HCT116 (cell line): ENCODE data around the gene USP53. TPM values are rescaled to one million over a fixed set of nuclear protein-coding genes. Genes with fewer than 3 reads are reported as not detected.

Experiments used
- ATAC-seq: fragments of 200-7000 bp; cut with Tn5 transposase; 2 replicates; pipeline ENCODE4 v1.9.1; 2020; ENCODE audit warnings: mild to moderate bottlenecking, moderate library complexity
- BruUV-seq: library from RNA; stranded (reverse); fragments of 400-500 nt; replicated peaks from 2 replicates; lab custom pipeline; 2021; lab: Mats Ljungman, UMichigan
- CTCF ChIA-PET: fragments of 300-600 bp; sonication (Branson Sonifier 250); formaldehyde crosslinking; loops from one replicate; lab custom pipeline; 2021; ENCODE audit warnings: antibody characterized with exemption; lab: Charles Lee
- POLR2A ChIA-PET: fragments of 300-600, 350-600 bp; sonication (Branson Sonifier 250); formaldehyde crosslinking; loops from one replicate; lab custom pipeline; 2021; ENCODE audit warnings: antibody characterized with exemption; lab: Charles Lee
- RAD21 ChIA-PET, 2 experiments: fragments of 300-600 bp; sonication (Branson Sonifier 250); formaldehyde crosslinking; loops; one replicate each; lab custom pipeline; 2023; ENCODE audit warnings: low total read pairs in 2 of 2; ENCODE audit not compliant: uncharacterized antibody in 2 of 2, unreplicated experiment in 2 of 2, low non-redundant PET in 1 of 2; lab: Charles Lee
- DNase-seq: peaks from one replicate; pipeline ENCODE4 v3.0.0-alpha.2; 2010; ENCODE audit warnings: low read depth, low spot score
- H2AFZ ChIP-seq: fragments of 200-600 bp; shearing (Covaris generic), sonication (generic); 2 replicates; pipeline ENCODE4 v1.6.1; 2017; ENCODE audit warnings: low read depth, mixed run types, mixed read lengths, antibody characterized with exemption, low read length; ENCODE audit not compliant: poor library complexity, severe bottlenecking
- H3K27ac ChIP-seq: 2 replicates; pipeline ENCODE4 v1.5.1; 2012; ENCODE audit warnings: low read depth, low read length
- H3K27me3 ChIP-seq: fragments of 200-600 bp; sonication (generic); 2 replicates; pipeline ENCODE4 v1.6.1; 2016; ENCODE audit warnings: mixed run types, low read length, mixed read lengths; ENCODE audit not compliant: insufficient read depth
- H3K36me3 ChIP-seq, 2 experiments: fragments of 200-500 bp in 1 of 2; fragments of 200-600 bp in 1 of 2; sonication (Bioruptor generic) in 1 of 2; sonication (generic) in 1 of 2; 2 replicates each; pipeline versions ENCODE4 v1.5.1 to v1.6.1; 2014 to 2016; ENCODE audit warnings: low read length in 2 of 2, inconsistent platforms in 1 of 2, mixed read lengths in 1 of 2, mixed run types in 1 of 2; ENCODE audit not compliant: insufficient read depth in 2 of 2, control insufficient read depth in 1 of 2
- H3K4me1 ChIP-seq, 2 experiments: fragments of 200-600 bp in 1 of 2; sonication (generic) in 1 of 2; 2 replicates each; pipeline versions ENCODE4 v1.5.1 to v1.6.1; 2012 to 2017; ENCODE audit warnings: low read length in 2 of 2, inconsistent platforms in 1 of 2, mild to moderate bottlenecking in 1 of 2, mixed read lengths in 1 of 2, mixed run types in 1 of 2, moderate library complexity in 1 of 2; ENCODE audit not compliant: insufficient read depth in 2 of 2, control insufficient read depth in 1 of 2
- H3K4me2 ChIP-seq: fragments of 200-600 bp; sonication (generic); 2 replicates; pipeline ENCODE4 v1.6.1; 2017; ENCODE audit warnings: mixed run types, low read length, mixed read lengths
- H3K4me3 ChIP-seq, 2 experiments: fragments of 200-600 bp in 1 of 2; sonication (generic) in 1 of 2; replicated peaks in 1 of 2; 2 replicates each; pipeline ENCODE4 v1.5.1; 2011 to 2016; ENCODE audit warnings: low read length in 2 of 2, control low read depth in 1 of 2, low read depth in 1 of 2, mild to moderate bottlenecking in 1 of 2, mixed read lengths in 1 of 2, mixed run types in 1 of 2
- H3K79me2 ChIP-seq: fragments of 200-600 bp; sonication (generic); 2 replicates; pipeline ENCODE4 v1.6.1; 2017; ENCODE audit warnings: mild to moderate bottlenecking, mixed run types, low read length, moderate library complexity, mixed read lengths; ENCODE audit not compliant: insufficient read depth
- H3K9ac ChIP-seq: fragments of 200-600 bp; sonication (generic); 2 replicates; pipeline ENCODE4 v1.6.1; 2016; ENCODE audit warnings: low read length, mixed read lengths
- H3K9me2 ChIP-seq: fragments of 200-600 bp; sonication (generic), shearing (Covaris generic); 2 replicates; pipeline ENCODE4 v1.6.1; 2017; ENCODE audit warnings: mixed run types, mild to moderate bottlenecking, moderate library complexity; ENCODE audit not compliant: insufficient read depth
- H3K9me3 ChIP-seq, 2 experiments: fragments of 200-500 bp in 1 of 2; fragments of 200-600 bp in 1 of 2; sonication (Bioruptor generic) in 1 of 2; sonication (generic) in 1 of 2; 2 replicates each; pipeline ENCODE4 v1.6.1; 2014 to 2017; ENCODE audit warnings: low read length in 2 of 2, mixed read lengths in 2 of 2, inconsistent platforms in 1 of 2, low read depth in 1 of 2, mild to moderate bottlenecking in 1 of 2, mixed run types in 1 of 2, moderate library complexity in 1 of 2; ENCODE audit not compliant: control insufficient read depth in 1 of 2, insufficient read depth in 1 of 2
- H4K20me1 ChIP-seq: fragments of 200-600 bp; sonication (generic), shearing (Covaris generic); 2 replicates; pipeline ENCODE4 v1.6.1; 2017; ENCODE audit warnings: mixed run types, mild to moderate bottlenecking, moderate library complexity; ENCODE audit not compliant: insufficient read depth
- CBX3 ChIP-seq: IDR thresholded peaks from 2 replicates; pipeline ENCODE4 v1.6.1; 2012; ENCODE audit warnings: low read depth
- CEBPB ChIP-seq: IDR thresholded peaks from 2 replicates; pipeline ENCODE4 v1.6.1; 2012; ENCODE audit warnings: low read depth
- ELF1 ChIP-seq: IDR thresholded peaks from 2 replicates; pipeline ENCODE4 v1.6.1; 2012; ENCODE audit warnings: low read depth, borderline replicate concordance
- EZH2 ChIP-seq: fragments of 200-600 bp; sonication (generic); IDR thresholded peaks from 2 replicates; pipeline ENCODE4 v1.6.1; 2017; ENCODE audit warnings: antibody characterized with exemption, mixed run types
- JUND ChIP-seq: IDR thresholded peaks from 2 replicates; pipeline ENCODE4 v1.6.1; 2012
- POLR2AphosphoS5 ChIP-seq: IDR thresholded peaks from 2 replicates; pipeline ENCODE4 v1.6.1; 2011; ENCODE audit warnings: mild to moderate bottlenecking, low read depth, low read length, moderate library complexity
- RAD21 ChIP-seq: IDR thresholded peaks from 2 replicates; pipeline ENCODE4 v1.6.1; 2012; ENCODE audit warnings: low read depth, mild to moderate bottlenecking
- SP1 ChIP-seq: IDR thresholded peaks from 2 replicates; pipeline ENCODE4 v1.6.1; 2012; ENCODE audit warnings: low read depth
- TCF7L2 ChIP-seq: IDR thresholded peaks from 2 replicates; pipeline ENCODE4 v1.7.0; 2011; ENCODE audit warnings: borderline replicate concordance, inconsistent platforms; ENCODE audit not compliant: insufficient read depth, insufficient read length; ENCODE audit errors: extremely low read depth
- ZFX ChIP-seq: fragments of 450-650 bp; IDR thresholded peaks from 2 replicates; pipeline ENCODE4 v1.6.1; 2017
- ZNF274 ChIP-seq: fragments of 200-500 bp; sonication (Bioruptor generic); IDR thresholded peaks from 2 replicates; pipeline ENCODE4 v1.6.1; 2014; ENCODE audit warnings: mild to moderate bottlenecking, low read depth, low read length, inconsistent platforms
- intact Hi-C: fragments of 100-400 bp; cut with micrococcal nuclease; formaldehyde crosslinking; loops from 2 replicates; pipeline ENCODE4 v1.10.0; 2022
- total RNA-seq: library from RNA; stranded (reverse); gene quantifications from one replicate; pipeline ENCODE4 v1.2.1, GENCODE V29; 2021; ENCODE audit not compliant: unreplicated experiment
- TF ChIP-seq, protein P1 (sequence below): IDR thresholded peaks from 2 replicates; pipeline ENCODE4 v1.6.1; 2011; ENCODE audit warnings: mild to moderate bottlenecking, low read length, moderate library complexity; ENCODE audit not compliant: insufficient replicate concordance; ENCODE audit errors: extremely low read depth
- TF ChIP-seq, protein P2 (sequence below): IDR thresholded peaks from 2 replicates; pipeline ENCODE4 v1.6.1; 2012
- TF ChIP-seq, protein P3 (sequence below): IDR thresholded peaks from 2 replicates; pipeline ENCODE4 v1.6.1; 2012; ENCODE audit warnings: low read depth

Gene USP53
- total RNA-seq, 1 experiment from 2014 or later: 22.0 TPM

DNA sequence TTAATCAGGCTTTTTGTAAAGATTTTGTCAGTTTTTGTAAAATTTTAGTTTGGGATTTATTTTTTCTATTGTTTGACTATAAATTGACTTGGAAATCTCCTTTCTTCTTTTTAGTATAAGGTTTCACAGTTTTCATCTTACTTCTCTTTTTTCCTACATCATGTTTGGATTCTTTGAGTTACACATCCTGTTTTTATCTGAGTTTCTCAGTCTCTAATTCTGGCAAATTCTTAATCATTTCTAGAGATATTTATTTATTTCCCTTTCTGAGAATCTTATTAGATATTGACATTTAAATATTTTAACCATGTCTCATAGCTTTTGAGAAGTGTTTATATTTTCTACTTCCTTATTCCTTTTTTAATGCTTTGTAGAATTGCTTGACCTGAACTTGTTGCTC is 20.7 kb downstream of the USP53 start:
- Histone ChIP-seq H3K27ac (no peak overlapping the region), H3K9me2 (no peaks in the 10 kb centered on the region), H3K9ac (no peak overlapping the region), H3K27me3 (no peaks in the 10 kb centered on the region), H3K79me2 (peaks cover 62% of the 10 kb centered on the region), H3K9me3 (no peaks in the 10 kb centered on the region)
- ChIA-PET RAD21 (no interaction called here), POLR2A (interaction anchor here (0.8 kb wide), 1 partner anchor 20 kb away, joined by 3 read pairs; no protein-coding TSS in a partner anchor), CTCF (no interaction called here)
- intact Hi-C loops: no loop called here
- ATAC-seq: no peak
- TF ChIP-seq POLR2AphosphoS5: no peak
- TF ChIP-seq TCF7L2: no peak
- TF ChIP-seq, protein P1, sequence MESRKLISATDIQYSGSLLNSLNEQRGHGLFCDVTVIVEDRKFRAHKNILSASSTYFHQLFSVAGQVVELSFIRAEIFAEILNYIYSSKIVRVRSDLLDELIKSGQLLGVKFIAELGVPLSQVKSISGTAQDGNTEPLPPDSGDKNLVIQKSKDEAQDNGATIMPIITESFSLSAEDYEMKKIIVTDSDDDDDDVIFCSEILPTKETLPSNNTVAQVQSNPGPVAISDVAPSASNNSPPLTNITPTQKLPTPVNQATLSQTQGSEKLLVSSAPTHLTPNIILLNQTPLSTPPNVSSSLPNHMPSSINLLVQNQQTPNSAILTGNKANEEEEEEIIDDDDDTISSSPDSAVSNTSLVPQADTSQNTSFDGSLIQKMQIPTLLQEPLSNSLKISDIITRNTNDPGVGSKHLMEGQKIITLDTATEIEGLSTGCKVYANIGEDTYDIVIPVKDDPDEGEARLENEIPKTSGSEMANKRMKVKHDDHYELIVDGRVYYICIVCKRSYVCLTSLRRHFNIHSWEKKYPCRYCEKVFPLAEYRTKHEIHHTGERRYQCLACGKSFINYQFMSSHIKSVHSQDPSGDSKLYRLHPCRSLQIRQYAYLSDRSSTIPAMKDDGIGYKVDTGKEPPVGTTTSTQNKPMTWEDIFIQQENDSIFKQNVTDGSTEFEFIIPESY: no peak
- no peak for TF ChIP-seq ELF1
- TF ChIP-seq CEBPB: no peak
- TF ChIP-seq CBX3: no peak
- TF ChIP-seq SP1: no peak
- TF ChIP-seq, protein P2, sequence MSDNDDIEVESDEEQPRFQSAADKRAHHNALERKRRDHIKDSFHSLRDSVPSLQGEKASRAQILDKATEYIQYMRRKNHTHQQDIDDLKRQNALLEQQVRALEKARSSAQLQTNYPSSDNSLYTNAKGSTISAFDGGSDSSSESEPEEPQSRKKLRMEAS: no peak
- TF ChIP-seq, protein P3, sequence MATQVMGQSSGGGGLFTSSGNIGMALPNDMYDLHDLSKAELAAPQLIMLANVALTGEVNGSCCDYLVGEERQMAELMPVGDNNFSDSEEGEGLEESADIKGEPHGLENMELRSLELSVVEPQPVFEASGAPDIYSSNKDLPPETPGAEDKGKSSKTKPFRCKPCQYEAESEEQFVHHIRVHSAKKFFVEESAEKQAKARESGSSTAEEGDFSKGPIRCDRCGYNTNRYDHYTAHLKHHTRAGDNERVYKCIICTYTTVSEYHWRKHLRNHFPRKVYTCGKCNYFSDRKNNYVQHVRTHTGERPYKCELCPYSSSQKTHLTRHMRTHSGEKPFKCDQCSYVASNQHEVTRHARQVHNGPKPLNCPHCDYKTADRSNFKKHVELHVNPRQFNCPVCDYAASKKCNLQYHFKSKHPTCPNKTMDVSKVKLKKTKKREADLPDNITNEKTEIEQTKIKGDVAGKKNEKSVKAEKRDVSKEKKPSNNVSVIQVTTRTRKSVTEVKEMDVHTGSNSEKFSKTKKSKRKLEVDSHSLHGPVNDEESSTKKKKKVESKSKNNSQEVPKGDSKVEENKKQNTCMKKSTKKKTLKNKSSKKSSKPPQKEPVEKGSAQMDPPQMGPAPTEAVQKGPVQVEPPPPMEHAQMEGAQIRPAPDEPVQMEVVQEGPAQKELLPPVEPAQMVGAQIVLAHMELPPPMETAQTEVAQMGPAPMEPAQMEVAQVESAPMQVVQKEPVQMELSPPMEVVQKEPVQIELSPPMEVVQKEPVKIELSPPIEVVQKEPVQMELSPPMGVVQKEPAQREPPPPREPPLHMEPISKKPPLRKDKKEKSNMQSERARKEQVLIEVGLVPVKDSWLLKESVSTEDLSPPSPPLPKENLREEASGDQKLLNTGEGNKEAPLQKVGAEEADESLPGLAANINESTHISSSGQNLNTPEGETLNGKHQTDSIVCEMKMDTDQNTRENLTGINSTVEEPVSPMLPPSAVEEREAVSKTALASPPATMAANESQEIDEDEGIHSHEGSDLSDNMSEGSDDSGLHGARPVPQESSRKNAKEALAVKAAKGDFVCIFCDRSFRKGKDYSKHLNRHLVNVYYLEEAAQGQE: no peak
- TF ChIP-seq JUND: no peak
- TF ChIP-seq EZH2: no peak
- TF ChIP-seq ZNF274: no peak
- TF ChIP-seq RAD21: no peak
- no peak for TF ChIP-seq ZFX
- TF ChIP-seq, all 23 proteins: peak for 0
- no TSS peak for BruUV-seq
- Histone ChIP-seq H3K4me3 (no peak overlapping the region), H2AFZ (no peak overlapping the region), H3K36me3 (no peaks in the 10 kb centered on the region), H4K20me1 (peaks cover 3% of the 10 kb centered on the region; the same call in 1 of the 2 replicates), H3K4me2 (no peak overlapping the region), H3K4me1 (peaks cover 0 to 10% of the 10 kb centered on the region in 2 experiments; a peak in 2 of 4 replicates)
- DNase-seq: no peak
